Mesendoderm (in vitro differentiated cells): ENCODE data around the gene SLC9A8.

Experiments
- DNase-seq: peaks from one replicate; pipeline ENCODE4 v3.0.0; 2013
- H2AK5ac ChIP-seq: 2 replicates; pipeline ENCODE4 v1.6.1; 2013; ENCODE audit warnings: low read length, inconsistent platforms
- H2BK120ac ChIP-seq: 2 replicates; pipeline ENCODE4 v1.6.1; 2013; ENCODE audit warnings: low read depth, mild to moderate bottlenecking, low read length, moderate library complexity, mixed read lengths
- H2BK15ac ChIP-seq: replicated peaks from 2 replicates; pipeline ENCODE4 v1.6.1; 2013; ENCODE audit warnings: low read depth, mild to moderate bottlenecking, moderate library complexity
- H2BK5ac ChIP-seq: 2 replicates; pipeline ENCODE4 v1.6.1; 2013; ENCODE audit warnings: low read length, inconsistent platforms
- H3K18ac ChIP-seq: 2 replicates; pipeline ENCODE4 v1.6.1; 2013; ENCODE audit warnings: mild to moderate bottlenecking, low read length, mixed read lengths
- H3K23ac ChIP-seq: one replicate; pipeline ENCODE4 v1.6.1; 2013; ENCODE audit warnings: low read length
- H3K27ac ChIP-seq: 2 replicates; pipeline ENCODE4 v1.5.1; 2013; ENCODE audit warnings: low read depth, mild to moderate bottlenecking, inconsistent platforms, low read length, moderate library complexity
- H3K27me3 ChIP-seq: 2 replicates; pipeline ENCODE4 v1.6.1; 2013; ENCODE audit warnings: low read length, control low read depth, mild to moderate bottlenecking, inconsistent platforms; ENCODE audit not compliant: insufficient read depth, poor library complexity
- H3K36me3 ChIP-seq: 2 replicates; pipeline ENCODE4 v1.6.1; 2013; ENCODE audit warnings: low read length, inconsistent platforms; ENCODE audit not compliant: control insufficient read depth, insufficient read depth
- H3K4ac ChIP-seq: one replicate; pipeline ENCODE4 v1.6.1; 2013; ENCODE audit warnings: low read depth, mild to moderate bottlenecking, low read length, moderate library complexity
- H3K4me1 ChIP-seq: 2 replicates; pipeline ENCODE4 v1.6.1; 2013; ENCODE audit warnings: low read depth, low read length, inconsistent platforms; ENCODE audit not compliant: control insufficient read depth
- H3K4me2 ChIP-seq: 2 replicates; pipeline ENCODE4 v1.6.1; 2013; ENCODE audit warnings: low read length
- H3K4me3 ChIP-seq: 2 replicates; pipeline ENCODE4 v1.5.1; 2013; ENCODE audit warnings: mild to moderate bottlenecking, low read length
- H3K56ac ChIP-seq: one replicate; pipeline ENCODE4 v1.6.1; 2013; ENCODE audit warnings: low read length
- H3K79me1 ChIP-seq: 2 replicates; pipeline ENCODE4 v1.6.1; 2013; ENCODE audit warnings: low read length, inconsistent platforms
- H3K79me2 ChIP-seq: 2 replicates; pipeline ENCODE4 v1.6.1; 2013; ENCODE audit warnings: mild to moderate bottlenecking, low read length; ENCODE audit not compliant: control insufficient read depth, insufficient read depth
- H3K9ac ChIP-seq: 2 replicates; pipeline ENCODE4 v1.6.1; 2013; ENCODE audit warnings: low read length, inconsistent platforms
- H4K5ac ChIP-seq: one replicate; pipeline ENCODE4 v1.6.1; 2013; ENCODE audit warnings: low read length
- H4K8ac ChIP-seq: one replicate; pipeline ENCODE4 v1.6.1; 2013; ENCODE audit warnings: low read depth, mild to moderate bottlenecking, control low read depth, low read length, moderate library complexity
- WGBS: extraction: QIAGEN DNeasy Blood & Tissue Kit; methylation state at CpG from one replicate; pipeline ENCODE4 v1.1.7; 2013; ENCODE audit warnings: low lambda C conversion rate, missing lambda C conversion rate; ENCODE audit not compliant: insufficient coverage; ENCODE audit errors: extremely low coverage; 5-methylcytosine and 5-hydroxymethylcytosine counted together

Gene SLC9A8

DNA sequence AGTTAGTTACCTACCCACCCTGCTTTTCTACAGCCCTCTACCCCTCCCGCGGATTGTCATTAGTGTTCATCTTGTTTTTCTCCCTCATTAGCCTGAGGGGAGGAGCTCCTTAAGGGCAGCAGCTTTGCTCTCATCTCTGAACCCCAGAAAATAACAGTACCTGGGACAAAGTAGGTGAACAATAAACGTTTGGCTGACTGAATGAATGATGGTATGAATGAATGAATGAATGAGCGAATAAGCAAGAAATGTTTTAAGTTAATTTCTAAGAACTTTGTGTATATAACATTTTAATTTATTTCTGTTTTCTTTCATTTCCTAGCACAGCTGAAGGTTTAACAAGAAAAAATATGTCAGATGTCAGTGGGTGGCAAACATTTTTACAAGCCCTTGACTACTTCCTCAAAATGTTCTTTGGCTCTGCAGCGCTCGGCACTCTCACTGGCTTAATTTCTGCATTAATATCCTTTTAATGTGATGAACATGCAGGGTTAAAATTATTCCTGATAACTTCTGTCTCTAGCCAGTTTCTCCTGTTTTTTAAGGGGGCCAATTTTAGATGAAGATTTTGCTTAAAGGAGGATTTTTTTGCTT lies 50.1 kb downstream of the SLC9A8 start:
- H3K18ac ChIP-seq = no peak overlapping the region
- no peak for DNase-seq

DNA sequence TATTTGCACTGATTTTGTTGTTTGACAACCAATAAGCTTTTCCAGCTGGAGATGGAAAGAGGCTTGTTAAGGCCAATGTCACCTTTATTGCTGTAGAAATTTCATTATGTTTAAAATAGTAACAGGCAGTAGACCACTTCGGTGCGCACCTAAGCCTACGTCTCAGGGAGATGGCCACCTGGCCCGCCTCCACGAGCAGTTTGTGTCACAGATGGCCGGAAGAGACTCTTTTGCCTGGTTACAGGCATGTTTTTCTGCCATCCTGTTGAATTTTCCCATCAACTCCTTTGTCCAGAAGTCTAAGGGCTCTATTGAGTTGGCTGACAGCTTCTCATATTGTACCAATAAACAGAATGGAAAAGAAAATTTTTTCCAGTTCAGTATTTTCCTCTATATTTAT lies 51.0 kb downstream of the SLC9A8 start:
- Histone ChIP-seq H3K27me3 (no peaks in the 10 kb centered on the region), H3K27ac (no peak overlapping the region), H3K4me3 (no peak overlapping the region), H3K56ac (no peak overlapping the region), H3K4me2 (no peak overlapping the region), H2BK15ac (no peak overlapping the region), H2BK5ac (no peak overlapping the region), H3K79me1 (no peaks in the 10 kb centered on the region), H3K36me3 (no peaks in the 10 kb centered on the region), H3K23ac (no peak overlapping the region), H2AK5ac (no peak overlapping the region), H3K18ac (no peak overlapping the region), H3K4me1 (peaks cover 2% of the 10 kb centered on the region), H4K8ac (no peak overlapping the region), H2BK120ac (no peak overlapping the region), H3K9ac (no peak overlapping the region), H3K79me2 (no peaks in the 10 kb centered on the region), H4K5ac (no peak overlapping the region), H3K4ac (no peak overlapping the region)
- DNase-seq = no peak
- WGBS = no CpG with 5 or more reads among the region's 6 CpGs

More for the DNA sequence above, 50.1 kb downstream of the SLC9A8 start:
- no peak overlapping the region for H2BK5ac ChIP-seq
- H3K36me3 ChIP-seq = no peaks in the 10 kb centered on the region
- H3K4me2 ChIP-seq = no peak overlapping the region
- H3K56ac ChIP-seq = no peak overlapping the region
- H2AK5ac ChIP-seq = no peak overlapping the region
- H3K79me1 ChIP-seq = no peaks in the 10 kb centered on the region
- H3K4me3 ChIP-seq = no peak overlapping the region
- H3K4me1 ChIP-seq = peaks cover 1% of the 10 kb centered on the region
- no peak overlapping the region for H4K8ac ChIP-seq
- H3K27me3 ChIP-seq = no peaks in the 10 kb centered on the region
- no peak overlapping the region for H2BK120ac ChIP-seq
- no peak overlapping the region for H4K5ac ChIP-seq
- no peak overlapping the region for H3K4ac ChIP-seq
- no CpG with 5 or more reads among the region's 6 CpGs for WGBS
- no peak overlapping the region for H3K23ac ChIP-seq
- no peak overlapping the region for H3K9ac ChIP-seq
- H3K27ac ChIP-seq = no peak overlapping the region
- no peaks in the 10 kb centered on the region for H3K79me2 ChIP-seq
- H2BK15ac ChIP-seq = no peak overlapping the region

DNA sequence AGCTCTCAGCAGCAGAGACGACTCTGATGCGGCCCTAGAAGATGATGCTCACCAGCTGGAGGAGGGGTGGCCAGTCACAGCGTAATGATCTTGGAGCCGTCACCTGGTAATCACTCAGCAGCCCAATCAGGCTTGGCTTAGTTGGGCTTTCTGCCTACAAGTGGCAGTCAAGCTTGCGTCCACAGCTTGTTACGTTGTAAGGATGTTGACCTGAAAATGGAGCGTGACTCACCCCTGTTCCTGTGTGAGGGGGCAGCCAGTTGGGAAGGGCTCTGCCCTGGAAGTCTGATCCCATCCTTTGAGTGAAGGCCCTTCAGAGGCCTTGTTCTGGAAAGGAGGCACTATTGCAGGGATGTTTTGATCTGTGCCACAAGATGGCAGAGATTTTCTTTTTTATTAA lies 52.9 kb downstream of the SLC9A8 start:
- no peak overlapping the region for H3K4ac ChIP-seq
- H2AK5ac ChIP-seq = no peak overlapping the region
- no peak overlapping the region for H2BK15ac ChIP-seq
- H3K79me2 ChIP-seq = no peaks in the 10 kb centered on the region
- peak; percentile 19 for DNase-seq
- H3K18ac ChIP-seq = no peak overlapping the region
- H3K27me3 ChIP-seq = no peaks in the 10 kb centered on the region
- H2BK5ac ChIP-seq = no peak overlapping the region
- no peaks in the 10 kb centered on the region for H3K36me3 ChIP-seq
- no peak overlapping the region for H4K5ac ChIP-seq
- no peak overlapping the region for H3K23ac ChIP-seq
- H3K4me2 ChIP-seq = no peak overlapping the region
- no CpG with 5 or more reads among the region's 7 CpGs for WGBS
- no peak overlapping the region for H4K8ac ChIP-seq
- H3K56ac ChIP-seq = no peak overlapping the region
- H3K27ac ChIP-seq = no peak overlapping the region
- H3K4me3 ChIP-seq = no peak overlapping the region
- H3K4me1 ChIP-seq = peaks cover 2% of the 10 kb centered on the region
- H3K79me1 ChIP-seq = no peaks in the 10 kb centered on the region
- no peak overlapping the region for H3K9ac ChIP-seq
- no peak overlapping the region for H2BK120ac ChIP-seq

DNA sequence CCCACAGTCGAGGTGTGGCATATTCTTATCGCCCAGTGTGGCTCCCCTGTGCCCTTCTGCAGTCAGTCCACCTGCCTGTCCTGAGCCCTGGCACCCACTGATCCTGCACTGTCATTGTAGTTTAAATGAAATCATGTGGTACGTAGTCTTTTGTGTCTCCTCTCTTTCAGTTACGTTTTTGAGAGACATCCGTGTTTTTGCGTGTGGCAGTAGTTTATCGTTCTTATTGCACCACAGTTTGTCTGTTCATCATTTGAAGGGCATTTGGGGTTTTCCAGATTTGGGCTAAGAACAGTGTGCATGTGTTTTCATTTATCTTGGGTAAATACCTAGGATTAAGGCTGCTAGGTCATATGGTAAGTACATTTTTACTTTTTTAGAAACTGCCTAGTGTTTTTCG lies 53.4 kb downstream of the SLC9A8 start:
- H4K8ac ChIP-seq = no peak overlapping the region
- no peak overlapping the region for H2AK5ac ChIP-seq
- no peak overlapping the region for H3K4me2 ChIP-seq
- H4K5ac ChIP-seq = no peak overlapping the region
- H3K36me3 ChIP-seq = no peaks in the 10 kb centered on the region
- H3K27ac ChIP-seq = no peak overlapping the region
- H3K56ac ChIP-seq = no peak overlapping the region
- no peak overlapping the region for H3K9ac ChIP-seq
- H3K23ac ChIP-seq = no peak overlapping the region
- no peak for DNase-seq
- no peak overlapping the region for H3K18ac ChIP-seq
- no CpG with 5 or more reads among the region's 8 CpGs for WGBS
- H3K79me1 ChIP-seq = no peaks in the 10 kb centered on the region
- H3K4ac ChIP-seq = no peak overlapping the region
- H3K4me1 ChIP-seq = peaks cover 2% of the 10 kb centered on the region
- H2BK5ac ChIP-seq = no peak overlapping the region
- H3K27me3 ChIP-seq = no peaks in the 10 kb centered on the region
- H3K79me2 ChIP-seq = no peaks in the 10 kb centered on the region
- no peak overlapping the region for H2BK120ac ChIP-seq
- no peak overlapping the region for H3K4me3 ChIP-seq
- no peak overlapping the region for H2BK15ac ChIP-seq

DNA sequence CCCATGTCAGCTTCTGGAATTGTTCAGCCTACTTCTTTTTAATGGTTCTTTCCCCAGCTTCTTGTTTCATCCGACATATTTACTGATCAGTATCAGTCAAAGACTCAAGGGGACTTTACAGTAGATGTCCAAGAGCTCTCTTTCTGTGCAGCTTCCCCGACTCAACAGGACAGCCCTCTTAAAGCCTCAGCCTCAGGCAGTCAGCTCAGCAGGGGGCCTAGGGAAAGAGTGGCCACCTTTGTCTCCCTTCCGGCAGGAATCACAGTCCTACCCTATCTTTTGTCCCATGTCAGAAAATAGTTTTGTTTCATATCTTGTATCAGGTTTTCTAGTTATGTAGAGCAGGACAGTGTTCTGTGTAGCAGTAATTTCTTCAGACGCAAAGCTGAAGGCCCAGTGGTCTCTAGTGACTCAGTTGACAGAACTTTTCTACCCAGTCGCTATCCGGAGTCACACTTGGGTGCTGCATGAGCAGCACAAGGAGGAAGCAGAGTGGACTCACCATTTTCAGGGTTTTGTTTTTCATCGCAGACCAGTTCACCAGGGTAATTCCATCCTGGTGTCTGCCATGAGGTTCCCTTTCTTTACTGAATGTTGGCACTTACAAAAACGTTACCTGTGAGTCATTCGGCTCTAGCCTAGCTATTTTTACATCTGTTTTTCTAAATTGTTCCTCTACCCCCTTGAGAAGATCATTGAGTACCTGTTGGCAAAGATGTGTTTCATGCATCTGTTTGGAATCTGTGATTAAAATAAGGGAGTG lies 55.0 kb downstream of the SLC9A8 start:
- H3K27ac ChIP-seq = no peak overlapping the region
- H4K5ac ChIP-seq = no peak overlapping the region
- no peak overlapping the region for H2BK15ac ChIP-seq
- H2BK120ac ChIP-seq = no peak overlapping the region
- no peaks in the 10 kb centered on the region for H3K36me3 ChIP-seq
- H3K9ac ChIP-seq = no peak overlapping the region
- peaks cover 2% of the 10 kb centered on the region for H3K4me1 ChIP-seq
- peak; percentile 63 for DNase-seq
- H2BK5ac ChIP-seq = no peak overlapping the region
- no peaks in the 10 kb centered on the region for H3K79me1 ChIP-seq
- H3K4ac ChIP-seq = no peak overlapping the region
- no peak overlapping the region for H3K4me3 ChIP-seq
- no peaks in the 10 kb centered on the region for H3K79me2 ChIP-seq
- no CpG with 5 or more reads among the region's 9 CpGs for WGBS
- no peak overlapping the region for H4K8ac ChIP-seq
- H3K23ac ChIP-seq = no peak overlapping the region
- H3K4me2 ChIP-seq = no peak overlapping the region
- no peaks in the 10 kb centered on the region for H3K27me3 ChIP-seq
- no peak overlapping the region for H3K18ac ChIP-seq
- H2AK5ac ChIP-seq = no peak overlapping the region
- no peak overlapping the region for H3K56ac ChIP-seq
